Left renal pelvis (tissue), 4 donors: Measurements from ENCODE around the gene LRMDA. TPM values are rescaled to one million over a fixed set of nuclear protein-coding genes. Genes with fewer than 3 reads are reported as not detected.
A peak's percentile ranks its signal among the peaks of the same experiment; 100 is the strongest.

Source experiments
- DNase-seq, 4 donors: peaks; one replicate each; pipeline ENCODE4 v3.0.0-alpha.2; 2013; ENCODE audit warnings: low read depth in 4 of 4, low spot score in 3 of 4
- polyA plus RNA-seq, 4 donors: library from polyadenylated mRNA; unstranded; fragments of 120-200 nt; gene quantifications; one replicate each; pipeline ENCODE4 v1.2.1, GENCODE V29; 2013; ENCODE audit not compliant: insufficient read length in 4 of 4

Gene LRMDA
- 10 to 100 TPM in 3 of 4 donors, 1 to 10 TPM in 1; 7.8 to 23.9 (median 16.5) TPM for polyA plus RNA-seq

DNA sequence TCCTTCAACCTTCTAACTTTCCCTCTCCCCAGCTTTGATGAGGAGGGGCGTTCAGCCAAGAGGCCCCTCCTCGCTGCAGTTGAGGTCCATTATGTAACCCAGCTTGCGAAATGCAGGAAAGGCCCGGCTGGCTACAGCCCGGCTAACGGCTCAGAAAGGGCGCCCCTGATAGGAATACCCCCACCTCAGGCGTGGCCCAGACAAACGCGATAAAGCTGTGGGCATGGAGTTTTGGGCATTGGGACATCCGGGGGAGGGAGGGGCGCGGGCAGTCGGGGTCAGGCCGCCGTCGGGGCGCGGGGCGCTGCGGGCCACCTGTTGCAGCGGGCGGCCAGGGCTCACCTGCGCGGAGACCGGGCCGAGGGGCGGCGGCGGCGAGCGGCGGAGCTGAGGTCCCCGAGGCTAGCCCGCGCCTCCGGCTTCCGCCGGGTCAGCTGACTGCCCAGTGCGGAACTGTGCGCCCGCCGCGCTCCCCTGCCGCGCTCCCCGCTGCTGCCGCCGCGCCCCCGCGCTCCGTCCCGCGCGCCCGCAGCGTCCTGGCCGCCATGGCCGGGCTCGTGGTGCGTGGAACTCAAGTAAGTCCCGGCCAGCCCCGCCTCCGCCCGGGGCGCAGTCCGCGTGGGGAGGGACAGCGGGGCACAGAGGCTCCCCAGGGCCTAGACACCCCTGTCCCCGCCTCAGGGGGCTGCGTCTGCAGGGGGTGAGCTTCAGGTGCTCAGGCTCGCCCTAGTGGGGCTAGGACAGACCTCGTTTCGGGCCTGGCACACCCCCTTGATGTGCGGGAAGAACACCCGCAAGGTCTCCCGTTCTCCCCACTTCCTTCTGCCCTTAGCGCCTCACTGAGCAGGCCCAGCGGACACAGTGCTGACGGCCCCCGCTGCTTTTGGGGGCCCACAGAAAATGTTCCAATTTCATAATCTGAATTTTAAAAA lies at the start of gene LRMDA:
TSS of gene LRMDA (plus strand) at position 445 of the 932 bp plus-strand sequence.
- no peak for DNase-seq

DNA sequence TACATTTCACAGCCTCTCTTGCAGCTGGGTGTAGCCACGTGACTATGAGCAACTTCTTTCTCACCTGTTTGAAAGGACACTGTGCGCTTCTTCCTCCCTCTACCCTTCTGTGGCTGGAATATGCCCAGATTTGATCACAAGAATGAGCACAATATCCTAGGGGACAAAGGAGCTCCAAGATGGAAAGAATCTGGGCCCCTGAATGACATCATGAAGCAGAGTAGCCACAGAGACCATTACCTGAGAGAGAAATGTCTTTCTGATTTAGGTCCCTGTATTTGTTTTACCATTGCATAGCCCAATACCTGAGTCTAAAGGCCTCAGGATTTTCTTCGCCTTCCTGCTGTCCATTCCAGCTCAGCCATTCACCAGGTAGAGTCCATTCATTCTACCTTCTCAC lies 45.3 kb upstream of the LRMDA start:
- no peak for DNase-seq

DNA sequence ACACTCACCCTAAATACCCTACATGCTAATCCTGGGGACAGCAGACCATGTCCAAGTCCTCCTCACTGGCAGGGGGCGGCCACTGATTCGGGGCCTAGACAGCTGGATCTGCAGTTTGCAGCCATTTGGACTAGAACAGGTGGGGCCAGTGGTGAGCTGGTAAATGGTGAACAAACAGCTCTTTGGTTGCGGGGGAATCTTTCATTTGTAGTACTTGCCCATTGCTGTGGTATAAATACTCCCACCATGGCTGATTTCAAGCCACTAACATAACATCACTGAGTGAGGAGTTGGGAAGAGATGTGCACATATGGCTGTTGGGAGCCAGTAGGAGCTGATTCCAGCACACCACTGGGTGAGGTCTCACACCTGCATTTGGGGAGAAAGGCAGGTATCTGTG lies 43.3 kb upstream of the LRMDA start:
- no peak for DNase-seq

DNA sequence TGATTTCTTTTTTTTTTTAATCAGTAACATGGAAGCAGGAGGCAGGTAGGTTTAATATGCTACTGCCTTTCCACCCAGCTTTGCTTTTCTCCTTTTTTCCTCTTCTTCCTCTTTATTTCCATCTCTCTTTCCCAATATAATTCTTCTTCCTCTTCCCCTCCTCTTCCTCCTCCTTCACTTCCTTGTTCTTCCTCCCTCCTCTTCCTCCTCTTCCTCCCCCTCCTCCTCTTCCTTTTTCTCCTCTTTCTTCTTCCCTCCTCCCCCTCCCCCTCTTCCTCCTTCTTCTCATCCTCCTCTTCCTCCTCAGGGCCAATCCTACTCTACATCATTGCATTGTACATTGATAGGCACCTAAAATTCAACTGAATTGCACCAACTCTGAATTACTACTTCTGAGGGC lies 41.2 kb upstream of the LRMDA start:
- DNase-seq, result no peak

DNA sequence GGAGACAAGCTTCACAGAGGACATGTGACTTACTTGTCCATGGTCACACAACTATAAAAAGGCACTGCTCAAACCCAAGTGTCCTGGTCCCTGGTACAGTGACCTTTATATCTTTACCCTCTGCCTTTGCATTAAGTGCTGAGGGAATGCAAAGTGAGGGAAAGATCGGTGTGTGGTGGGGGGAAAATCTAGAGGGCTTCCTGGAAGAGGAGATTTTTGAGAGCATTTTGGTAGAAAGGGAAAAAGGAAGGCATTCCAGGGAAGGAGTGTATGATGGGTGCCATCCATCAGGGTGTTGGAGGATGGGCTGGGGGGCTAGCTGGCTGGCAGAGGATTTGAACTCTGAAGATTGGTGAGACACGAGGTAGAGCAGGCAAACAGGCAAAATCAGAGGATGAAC lies 39.2 kb upstream of the LRMDA start:
- no peak for DNase-seq

DNA sequence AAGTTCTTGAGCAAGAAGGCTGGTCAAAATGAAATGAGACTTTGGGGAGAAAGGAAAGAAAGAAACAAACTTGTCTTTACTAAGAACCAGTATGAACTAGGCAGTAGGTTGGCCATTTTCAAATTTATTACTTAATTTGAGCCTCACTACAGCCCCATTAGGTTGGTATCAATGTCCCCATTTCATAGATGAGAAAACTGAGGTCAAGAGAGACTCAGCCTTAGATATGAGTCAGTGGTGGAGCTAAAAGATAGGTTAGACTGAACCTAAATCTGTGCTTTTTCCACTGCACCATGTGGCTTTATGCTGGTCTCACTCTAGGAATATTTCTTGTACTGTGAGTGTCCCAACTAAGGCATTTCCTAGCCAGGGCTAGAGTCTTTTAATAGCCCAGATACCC lies 38.7 kb upstream of the LRMDA start:
- DNase-seq, result no peak

DNA sequence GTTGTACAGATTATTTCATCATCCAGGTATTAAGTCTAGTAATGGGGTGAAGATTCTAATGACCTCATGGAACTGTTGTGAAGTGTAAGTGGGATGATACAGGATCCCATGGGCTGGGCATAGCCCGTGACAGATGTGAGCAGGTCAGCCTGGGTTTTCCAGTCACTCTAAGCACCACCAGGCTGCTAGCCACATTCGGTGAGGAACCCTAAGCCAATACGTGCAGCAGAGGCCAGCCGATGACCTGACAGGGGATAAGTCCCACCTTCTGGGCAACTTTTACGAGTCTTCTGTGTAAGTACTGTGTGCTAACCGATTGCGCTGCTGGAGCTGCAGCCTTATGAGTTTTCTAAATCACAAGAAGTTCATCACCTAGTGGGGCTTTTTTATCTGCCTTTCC lies 37.2 kb upstream of the LRMDA start:
- DNase-seq, result no peak

DNA sequence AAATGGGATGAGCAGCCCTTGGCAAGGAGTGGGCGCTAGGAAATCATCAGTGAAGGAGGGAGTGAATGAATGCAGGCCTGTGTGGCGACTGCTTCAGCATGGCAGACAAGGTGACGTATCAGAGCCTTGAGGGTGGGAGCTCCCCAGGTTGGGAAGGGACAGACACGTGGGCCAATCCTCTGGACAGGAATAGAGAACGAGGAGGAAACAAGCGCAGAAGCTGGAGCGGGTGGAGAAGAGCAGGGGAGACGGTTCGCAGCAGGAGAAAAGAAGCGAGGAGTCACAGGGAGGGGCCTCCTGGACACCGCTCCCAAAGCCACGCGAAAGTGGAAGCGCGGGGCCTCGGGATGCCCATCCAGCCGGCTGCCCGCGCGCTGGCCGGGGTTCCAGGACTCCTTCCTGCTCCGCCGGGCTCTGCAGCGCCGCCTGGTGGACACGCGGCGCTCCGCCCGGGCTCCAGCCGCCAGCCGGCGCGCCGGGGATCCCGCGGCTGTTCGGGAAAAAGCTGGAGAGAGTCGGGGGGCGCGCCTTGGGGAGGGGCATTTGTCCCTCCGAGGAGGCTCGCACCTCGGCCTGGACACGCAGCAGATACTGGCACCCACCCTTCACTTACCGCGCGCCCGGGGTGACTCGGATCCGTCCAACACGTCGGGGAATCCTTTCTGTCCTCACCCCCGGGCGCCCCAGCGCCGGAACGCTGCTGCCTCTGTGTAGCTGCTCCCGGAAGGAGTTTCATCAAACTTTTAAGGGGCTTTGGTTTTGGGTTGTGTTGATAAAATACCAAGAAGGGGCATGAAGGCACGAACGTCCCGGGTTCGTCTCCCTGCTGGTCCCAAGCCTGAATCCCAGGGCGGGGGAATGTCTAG lies 36.1 kb upstream of the LRMDA start:
- DNase-seq, result peak in 3 of 4 donors; percentile 47 to 68 (median 65)

DNA sequence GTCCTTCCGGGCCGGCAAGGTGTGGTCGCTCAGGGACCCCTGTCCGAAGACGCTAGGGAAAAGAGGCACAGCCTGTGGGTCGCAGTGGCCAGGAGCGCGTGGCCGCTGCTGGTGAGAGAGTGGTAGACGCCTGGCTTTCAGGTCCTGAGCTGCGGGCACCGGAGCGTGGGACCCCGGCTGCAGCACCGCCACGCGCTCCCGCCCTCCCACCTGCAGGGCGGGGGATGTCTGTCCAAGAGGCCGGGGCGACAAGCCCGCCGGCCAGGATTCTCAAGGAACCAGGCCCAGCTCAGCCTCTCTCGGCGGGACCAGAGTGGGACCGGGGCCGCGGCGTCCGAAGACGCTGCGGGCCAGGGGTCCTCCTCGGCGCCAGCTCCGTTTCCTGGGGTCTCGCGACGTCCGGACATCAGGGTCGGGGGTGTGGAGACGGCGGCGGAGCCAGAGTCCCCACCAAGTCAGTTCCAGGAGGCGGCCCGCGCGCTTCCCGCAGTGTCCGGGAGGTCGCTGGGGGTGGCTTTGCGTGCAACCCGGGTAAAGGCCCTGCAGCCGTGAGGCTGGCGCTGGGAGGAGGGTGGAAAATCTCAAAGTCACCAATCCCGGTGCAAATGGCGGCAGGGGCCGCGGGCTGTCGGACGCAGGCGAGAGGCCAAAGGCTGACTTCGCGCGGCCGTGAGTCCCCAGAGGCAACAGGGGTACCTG lies 35.3 kb upstream of the LRMDA start:
- peak in 3 of 4 donors; percentile 36 to 56 (median 43) for DNase-seq

DNA sequence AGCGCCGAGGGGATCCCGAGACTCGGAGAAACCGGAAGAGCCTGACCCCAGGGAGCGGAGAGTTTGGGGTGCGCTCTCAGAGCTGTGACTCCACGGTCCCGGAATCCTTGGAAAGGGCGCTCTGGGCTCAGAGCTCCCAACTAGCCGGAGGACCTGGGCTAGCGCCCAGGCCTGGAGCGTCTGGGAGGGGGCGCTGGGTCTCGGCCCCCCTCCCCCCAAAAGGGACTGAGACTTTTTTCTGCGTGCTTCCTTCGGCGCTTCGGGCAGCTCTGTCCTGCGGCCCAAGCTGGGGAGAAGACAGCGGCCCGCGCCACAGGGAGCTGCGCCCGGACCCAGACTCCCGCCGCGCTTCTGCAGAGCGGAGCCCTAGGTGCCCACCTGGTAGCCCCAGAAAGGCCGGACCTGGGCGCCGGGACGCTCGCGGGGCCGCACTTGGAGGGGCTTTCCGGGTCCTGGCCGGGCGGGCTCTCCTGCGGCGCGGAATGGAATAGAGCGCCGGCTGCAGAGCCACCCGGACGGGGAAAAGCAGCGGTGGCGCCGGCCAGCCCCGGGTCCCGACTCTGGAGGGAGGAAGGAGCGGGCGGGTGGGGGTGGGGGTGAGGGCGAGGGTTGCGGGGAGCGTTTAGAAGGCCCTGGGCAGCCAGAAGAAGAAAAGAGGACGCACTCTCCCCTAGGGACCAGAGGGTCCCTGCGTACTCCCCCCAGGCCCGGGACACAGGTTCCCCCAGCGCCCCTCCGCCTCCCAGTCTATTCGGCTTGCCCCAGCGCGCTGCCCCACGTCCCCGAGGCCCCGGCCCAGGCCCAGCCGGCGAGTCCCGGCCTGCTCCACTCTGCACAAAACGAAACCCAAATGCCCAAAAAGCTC lies 34.6 kb upstream of the LRMDA start:
- DNase-seq, result peak in 2 of 4 donors; percentile 27 to 36

DNA sequence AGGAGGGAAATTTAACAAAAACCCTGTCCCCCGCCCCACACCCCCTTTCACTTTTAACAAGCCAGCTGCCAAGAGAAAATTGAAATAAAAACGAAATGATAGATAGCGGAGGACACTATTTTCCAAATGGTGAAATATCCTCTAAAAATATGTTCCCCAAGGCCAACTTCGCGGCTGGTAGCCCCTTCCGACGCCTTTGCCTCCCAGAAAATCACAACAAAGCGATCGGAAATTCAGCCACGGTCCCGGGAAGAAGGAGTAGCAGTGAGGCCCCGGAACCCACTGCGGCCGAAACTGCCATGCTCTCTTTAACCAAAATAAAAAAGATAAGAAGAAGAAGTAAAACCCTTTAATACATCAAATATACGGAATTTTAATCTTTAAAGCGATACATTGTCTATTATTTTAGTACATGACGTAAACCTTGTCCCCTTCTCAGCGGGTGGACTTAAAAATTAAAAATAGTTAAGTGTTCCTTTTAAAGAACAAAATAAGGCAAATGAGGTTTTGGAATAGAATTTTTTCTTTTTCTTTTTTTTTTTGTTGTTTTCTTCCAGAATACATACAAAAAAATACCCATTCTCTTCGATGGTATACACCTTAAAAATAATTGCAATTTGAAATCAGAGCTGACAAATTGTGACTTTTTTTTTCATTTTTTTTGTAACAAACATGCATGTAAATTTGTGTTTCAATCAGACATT lies 33.8 kb upstream of the LRMDA start:
- peak in 1 of 4 donors; percentile 33 for DNase-seq

DNA sequence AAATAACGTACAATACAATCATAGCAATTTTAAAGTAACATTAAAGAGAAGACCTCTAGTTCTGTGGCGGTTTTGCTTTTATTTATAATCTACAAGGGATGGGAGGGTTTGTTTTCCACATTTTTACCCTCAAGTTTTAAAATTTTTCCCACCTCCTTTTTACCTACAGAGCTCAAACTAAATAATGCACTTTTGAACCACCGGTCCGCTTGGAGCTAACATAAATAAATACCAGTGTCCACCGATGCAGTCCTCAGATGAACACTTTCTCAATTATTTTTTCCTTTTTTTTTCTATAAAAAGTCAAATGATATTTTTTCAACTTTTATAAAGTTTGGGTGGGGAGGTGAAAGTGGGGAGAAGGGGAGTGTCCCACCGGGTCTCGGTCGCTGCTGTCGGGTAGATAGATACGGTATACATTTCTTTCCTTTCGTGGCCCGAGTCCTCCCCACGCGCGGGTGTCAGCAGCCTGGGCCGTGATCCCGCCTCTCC lies 33.2 kb upstream of the LRMDA start:
- DNase-seq, result peak in 1 of 4 donors; percentile 35

DNA sequence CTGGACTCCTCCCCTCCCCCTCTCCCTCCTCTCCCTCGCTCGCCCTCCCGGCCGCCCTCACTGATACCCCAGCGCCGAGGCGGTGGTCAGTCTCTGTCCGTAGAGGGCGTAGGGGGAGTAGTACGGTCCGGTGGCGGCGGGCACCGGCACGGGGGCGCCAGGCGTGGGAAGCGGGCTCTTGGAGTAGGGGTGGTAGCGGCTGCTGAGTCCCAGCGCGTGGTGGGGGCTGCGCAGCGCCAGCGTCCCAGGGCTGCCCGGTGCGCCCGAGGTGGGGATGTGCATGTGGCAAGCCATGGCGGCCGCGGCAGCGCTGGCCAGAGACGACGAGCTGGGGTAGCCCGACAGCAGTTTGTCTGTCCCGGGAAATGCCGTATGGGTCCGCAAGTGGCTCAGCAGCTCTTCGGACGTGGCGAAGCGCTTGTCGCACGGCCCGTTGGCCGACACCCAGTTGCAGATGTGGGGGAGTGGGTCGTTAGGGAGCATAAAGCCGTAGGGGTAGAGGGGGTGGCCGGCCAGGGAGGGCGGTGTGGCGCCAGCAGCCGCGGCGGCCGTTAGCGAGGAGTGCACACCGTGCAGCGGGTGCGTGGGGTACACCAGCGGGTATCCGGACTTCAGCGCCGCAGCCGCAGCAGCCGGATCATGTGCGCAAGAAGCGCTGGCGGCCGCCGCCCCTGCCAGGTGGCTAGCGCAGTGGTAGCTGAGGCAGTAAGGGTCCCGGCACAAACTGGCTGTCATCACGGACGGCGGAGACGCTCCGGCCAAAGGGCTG lies 32.5 kb upstream of the LRMDA start:
- DNase-seq, result peak in 3 of 4 donors; percentile 18 to 29 (median 24)

DNA sequence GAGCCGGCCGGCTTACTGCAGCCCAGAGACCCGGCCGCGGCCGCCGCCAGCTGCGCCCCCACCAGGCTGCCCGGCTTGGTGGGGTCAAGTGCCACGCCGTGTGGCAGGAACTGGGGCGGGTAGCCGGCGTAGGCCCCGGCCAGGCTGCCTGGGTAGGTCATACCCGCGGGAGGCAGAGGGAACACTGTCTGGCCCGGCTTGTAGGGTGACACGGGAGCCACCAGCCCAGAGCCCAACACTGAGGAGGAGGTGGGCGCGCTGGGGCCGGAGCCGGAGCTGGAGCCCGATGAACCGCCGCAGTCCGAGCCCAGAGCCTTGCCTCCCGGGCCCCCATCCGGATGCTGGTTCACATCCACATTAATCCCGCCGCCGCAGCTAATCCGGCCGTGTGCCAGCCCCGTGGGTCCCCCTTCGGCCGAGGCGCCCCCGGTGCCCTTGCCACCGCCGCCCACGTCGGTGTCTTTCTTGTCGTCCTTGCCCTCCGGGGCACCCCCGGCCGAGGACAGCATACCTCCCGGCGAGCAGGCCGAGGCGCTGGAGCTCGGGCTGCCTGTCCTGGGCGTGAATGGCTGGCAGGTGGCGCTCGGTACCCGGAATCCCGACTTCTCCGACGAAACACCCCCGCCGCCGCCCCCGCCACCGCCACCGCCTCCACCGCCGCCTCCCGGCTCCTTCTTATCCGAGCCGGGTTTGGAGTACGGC lies 31.8 kb upstream of the LRMDA start:
- DNase-seq, result peak in 3 of 4 donors; percentile 27 to 42 (median 28)

DNA sequence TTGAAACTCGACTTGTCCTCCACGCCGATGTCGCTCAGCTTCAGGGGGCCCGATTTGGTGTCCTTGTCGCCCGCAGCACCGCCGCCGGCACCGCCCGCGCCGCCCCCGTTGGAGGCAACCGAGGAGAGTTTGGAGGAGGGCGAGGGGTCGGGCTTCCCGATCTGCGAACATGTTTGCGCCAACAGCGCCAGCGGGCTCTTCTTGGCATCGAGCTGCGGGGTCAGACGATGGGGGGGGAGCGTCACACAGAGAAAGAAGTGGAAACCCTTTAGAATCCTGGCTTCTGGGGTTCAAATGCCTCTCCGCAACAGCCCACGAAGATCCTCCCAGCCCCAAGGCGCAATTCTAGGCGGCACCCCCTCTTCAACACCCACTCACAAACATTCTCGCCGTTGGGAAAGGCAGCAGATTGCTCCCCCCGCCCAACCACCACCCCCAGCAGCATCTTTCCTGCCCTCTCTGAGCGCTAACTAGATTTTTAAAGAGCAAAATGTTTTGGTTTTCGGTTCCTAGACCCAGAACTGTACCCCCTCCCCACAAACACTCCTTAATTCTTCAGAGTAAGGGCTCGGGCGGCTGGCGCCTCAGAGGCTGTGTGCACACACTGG lies 31.2 kb upstream of the LRMDA start:
- no peak for DNase-seq

DNA sequence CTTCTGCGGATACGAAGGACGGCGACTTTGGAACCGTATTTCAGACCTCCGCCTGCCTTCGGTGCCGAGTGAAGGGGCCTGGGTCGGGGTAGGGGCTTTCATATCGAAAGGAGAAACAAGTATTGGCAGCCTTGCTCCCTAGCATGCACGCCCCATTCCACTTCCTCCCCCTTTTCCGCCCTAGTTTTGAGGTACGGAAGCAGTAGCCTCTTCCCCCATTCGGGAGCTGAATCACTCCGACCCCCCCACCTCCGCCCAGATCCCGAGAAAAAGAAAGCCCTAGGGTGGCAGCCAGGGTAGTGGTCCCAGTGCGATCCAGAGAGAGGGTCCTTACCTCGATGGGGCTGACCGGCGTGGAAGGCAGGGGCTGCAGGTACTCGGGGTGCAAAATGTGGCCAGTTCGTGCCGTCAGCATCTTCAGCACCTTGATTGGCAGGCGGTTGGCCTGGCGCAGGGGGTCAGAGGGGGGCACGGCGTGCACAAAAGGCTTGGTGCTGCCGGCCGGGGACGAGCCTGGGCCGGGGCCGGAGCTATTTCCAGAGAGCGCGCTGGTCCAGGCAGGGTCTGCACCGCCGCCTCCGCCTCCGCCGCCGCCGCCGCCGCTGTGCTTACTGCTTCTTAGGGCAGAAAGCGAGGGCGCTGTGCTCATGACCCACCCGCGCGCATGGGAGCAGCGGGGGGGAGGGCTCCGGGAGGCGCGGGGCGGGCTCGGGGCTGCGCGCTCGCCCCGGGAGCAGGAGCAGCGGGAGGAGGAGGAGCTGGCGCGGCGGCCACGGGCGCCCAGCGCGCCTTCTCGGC lies 30.5 kb upstream of the LRMDA start:
- DNase-seq, result no peak
